Astrocyte (in vitro differentiated cells and primary cell): ENCODE results near the gene SLC16A13. TPM values are rescaled to one million over a fixed set of nuclear protein-coding genes. Genes with fewer than 3 reads are reported as not detected.

ENCODE experiments used
- DNase-seq: peaks from one replicate; pipeline ENCODE4 v3.0.0-alpha.2; 2010; ENCODE audit warnings: low read depth
- FAIRE-seq: peaks from 2 replicates; lab custom pipeline; 2011; peaks lifted over from hg19 to GRCh38; lab: Jason Lieb, UNC
- H2AFZ ChIP-seq: 2 replicates; pipeline ENCODE4 v1.6.0; 2012; ENCODE audit warnings: low read depth, low read length, inconsistent platforms
- H3K27ac ChIP-seq: 2 replicates; pipeline ENCODE4 v1.5.1; 2011; ENCODE audit warnings: low read depth, low read length, inconsistent platforms
- H3K27me3 ChIP-seq: 2 replicates; pipeline ENCODE4 v1.6.0; 2011; ENCODE audit warnings: low read length, inconsistent platforms; ENCODE audit not compliant: insufficient read depth
- H3K36me3 ChIP-seq: 2 replicates; pipeline ENCODE4 v1.5.1; 2011; ENCODE audit warnings: low read length, inconsistent platforms; ENCODE audit not compliant: insufficient read depth
- H3K4me1 ChIP-seq: 2 replicates; pipeline ENCODE4 v1.5.1; 2011; ENCODE audit warnings: low read length, inconsistent platforms; ENCODE audit not compliant: insufficient read depth
- H3K4me2 ChIP-seq: 2 replicates; pipeline ENCODE4 v1.6.0; 2012; ENCODE audit warnings: low read length, inconsistent platforms
- H3K4me3 ChIP-seq: 2 replicates; pipeline ENCODE4 v1.5.1; 2011; ENCODE audit warnings: low read depth, mild to moderate bottlenecking, low read length, inconsistent platforms; ENCODE audit not compliant: insufficient read depth
- H3K79me2 ChIP-seq: 2 replicates; pipeline ENCODE4 v1.6.0; 2012; ENCODE audit warnings: mild to moderate bottlenecking, low read length, inconsistent platforms; ENCODE audit not compliant: insufficient read depth
- H3K9ac ChIP-seq: 2 replicates; pipeline ENCODE4 v1.6.0; 2012; ENCODE audit warnings: mild to moderate bottlenecking, low read length, inconsistent platforms
- H3K9me3 ChIP-seq: 2 replicates; pipeline ENCODE4 v1.5.1; 2012; ENCODE audit warnings: low read depth, mild to moderate bottlenecking, low read length, inconsistent platforms; ENCODE audit not compliant: insufficient read depth
- H4K20me1 ChIP-seq: 2 replicates; pipeline ENCODE4 v1.6.0; 2012; ENCODE audit warnings: low read length, inconsistent platforms; ENCODE audit not compliant: insufficient read depth
- H3K27ac Mint-ChIP-seq: one replicate; pipeline ENCODE4 v1.8.0; 2021; ENCODE audit warnings: mild to moderate bottlenecking, mixed read lengths; ENCODE audit not compliant: unreplicated experiment
- H3K27me3 Mint-ChIP-seq: one replicate; pipeline ENCODE4 v1.8.0; 2021; ENCODE audit warnings: low read depth, mixed read lengths; ENCODE audit not compliant: unreplicated experiment
- H3K36me3 Mint-ChIP-seq: one replicate; pipeline ENCODE4 v1.8.0; 2021; ENCODE audit warnings: low read depth, mixed read lengths; ENCODE audit not compliant: unreplicated experiment
- H3K4me1 Mint-ChIP-seq: one replicate; pipeline ENCODE4 v1.8.0; 2021; ENCODE audit warnings: low read depth, mixed read lengths; ENCODE audit not compliant: unreplicated experiment
- H3K4me3 Mint-ChIP-seq: one replicate; pipeline ENCODE4 v1.8.0; 2021; ENCODE audit warnings: mild to moderate bottlenecking, moderate library complexity, mixed read lengths; ENCODE audit not compliant: unreplicated experiment
- H3K9me3 Mint-ChIP-seq: one replicate; pipeline ENCODE4 v1.8.0; 2021; ENCODE audit warnings: mild to moderate bottlenecking, mixed read lengths; ENCODE audit not compliant: unreplicated experiment
- CTCF ChIP-seq: IDR thresholded peaks from 2 replicates; pipeline ENCODE4 v1.5.1; 2011; ENCODE audit warnings: low read depth, mild to moderate bottlenecking, inconsistent platforms, low read length, moderate library complexity; ENCODE audit not compliant: insufficient read depth
- EZH2 ChIP-seq: IDR thresholded peaks from 2 replicates; pipeline ENCODE4 v1.6.1; 2012; ENCODE audit warnings: mild to moderate bottlenecking, low read length, inconsistent platforms; ENCODE audit not compliant: insufficient read depth
- total RNA-seq: library from RNA; stranded (reverse); gene quantifications from 2 replicates; pipeline ENCODE4 v1.2.1, GENCODE V29; 2021

Gene SLC16A13
- total RNA-seq, 1 donor from 2014 or later, result 6.6 TPM

- no peak overlapping the region for H2AFZ ChIP-seq
- TF ChIP-seq EZH2, result no peak
- Mint-ChIP-seq H3K4me3 (no peak overlapping the region), H3K36me3 (peaks cover 5% of the 10 kb centered on the region), H3K27ac (no peak overlapping the region), H3K27me3 (peaks cover 28% of the 10 kb centered on the region), H3K9me3 (peaks cover 6% of the 10 kb centered on the region), H3K4me1 (no peaks in the 10 kb centered on the region)
- H3K9me3 ChIP-seq, result no peaks in the 10 kb centered on the region
- H3K27ac ChIP-seq, result no peak overlapping the region
- H3K27me3 ChIP-seq, result peaks cover 5% of the 10 kb centered on the region
- H3K4me1 ChIP-seq, result no peaks in the 10 kb centered on the region
- H3K4me2 ChIP-seq, result no peak overlapping the region
- no peaks in the 10 kb centered on the region for H4K20me1 ChIP-seq
- no peaks in the 10 kb centered on the region for H3K36me3 ChIP-seq
- H3K4me3 ChIP-seq, result no peak overlapping the region
- DNase-seq, result no peak
- H3K9ac ChIP-seq, result no peak overlapping the region
- FAIRE-seq, result no peak
- no peaks in the 10 kb centered on the region for H3K79me2 ChIP-seq
These were observed 42.2 kb downstream of the SLC16A13 start for GRCh38 chr17:7077911-7078546.

GRCh38 chr17:7078711-7079110 is 42.9 kb downstream of the SLC16A13 start:
- Mint-ChIP-seq H3K27me3 (peaks cover 27% of the 10 kb centered on the region), H3K36me3 (peaks cover 5% of the 10 kb centered on the region), H3K27ac (no peak overlapping the region), H3K4me1 (no peaks in the 10 kb centered on the region), H3K4me3 (no peak overlapping the region), H3K9me3 (peaks cover 8% of the 10 kb centered on the region)
- H3K9ac ChIP-seq, result no peak overlapping the region
- no peaks in the 10 kb centered on the region for H4K20me1 ChIP-seq
- H3K36me3 ChIP-seq, result no peaks in the 10 kb centered on the region
- H2AFZ ChIP-seq, result no peak overlapping the region
- DNase-seq (no peak), FAIRE-seq (no peak)
- peaks cover 1% of the 10 kb centered on the region for H3K4me1 ChIP-seq
- no peaks in the 10 kb centered on the region for H3K79me2 ChIP-seq
- H3K4me2 ChIP-seq, result no peak overlapping the region
- H3K4me3 ChIP-seq, result no peak overlapping the region
- H3K9me3 ChIP-seq, result no peaks in the 10 kb centered on the region
- H3K27ac ChIP-seq, result no peak overlapping the region
- peaks cover 5% of the 10 kb centered on the region for H3K27me3 ChIP-seq
- TF ChIP-seq CTCF (no peak), EZH2 (no peak)

GRCh38 chr17:7079581-7080455 is 44.0 kb downstream of the SLC16A13 start, which contains the start of gene CLEC10A:
Gene CLEC10A (minus strand): TSS chr17:7080251. CDS start chr17:7078812, 1,439 bp downstream.
- Histone ChIP-seq H2AFZ (no peak within 1 kb of the TSS), H3K4me2 (no peak within 1 kb of the TSS), H3K9ac (no peak within 1 kb of the TSS), H3K9me3 (no peaks in the 10 kb centered on the region), H4K20me1 (no peaks in the 10 kb centered on the region), H3K4me1 (peaks cover 6% of the 10 kb centered on the region), H3K79me2 (no peaks in the 10 kb centered on the region), H3K27ac (no peak within 1 kb of the TSS), H3K36me3 (no peaks in the 10 kb centered on the region), H3K27me3 (peaks cover 5% of the 10 kb centered on the region), H3K4me3 (no peak within 1 kb of the TSS)
- no peak for DNase-seq
- Mint-ChIP-seq H3K4me1 (peaks cover 1% of the 10 kb centered on the region), H3K27ac (no peak within 1 kb of the TSS), H3K4me3 (no peak within 1 kb of the TSS), H3K27me3 (peaks cover 21% of the 10 kb centered on the region), H3K9me3 (peaks cover 8% of the 10 kb centered on the region), H3K36me3 (peaks cover 5% of the 10 kb centered on the region)
- TF ChIP-seq EZH2 (no peak), CTCF (no peak)
- no peak for FAIRE-seq
